KMS-11 (cell line): ENCODE results near the gene IVD.

Source experiments
- H2AFZ ChIP-seq: fragments of 200-600 bp; sonication (generic); 2 replicates; pipeline ENCODE4 v1.6.1; 2016; ENCODE audit warnings: antibody characterized with exemption, mixed run types, low read depth
- H3K27ac ChIP-seq: fragments of 200-600 bp; sonication (generic); 2 replicates; pipeline ENCODE4 v1.6.1; 2016; ENCODE audit warnings: mild to moderate bottlenecking, mixed run types
- H3K27me3 ChIP-seq: fragments of 200-600 bp; sonication (generic); 2 replicates; pipeline ENCODE4 v1.6.1; 2017; ENCODE audit warnings: mild to moderate bottlenecking, low read depth, mixed run types, moderate library complexity; ENCODE audit not compliant: insufficient read depth
- H3K36me3 ChIP-seq: fragments of 200-600 bp; sonication (generic); 2 replicates; pipeline ENCODE4 v1.6.1; 2017; ENCODE audit warnings: mild to moderate bottlenecking, mixed run types; ENCODE audit not compliant: insufficient read depth
- H3K4me1 ChIP-seq: fragments of 200-600 bp; sonication (generic); 2 replicates; pipeline ENCODE4 v1.6.1; 2016; ENCODE audit warnings: mild to moderate bottlenecking, low read depth, mixed run types; ENCODE audit not compliant: poor library complexity, severe bottlenecking
- H3K4me2 ChIP-seq: fragments of 200-600 bp; sonication (generic); 2 replicates; pipeline ENCODE4 v1.7.0; 2016; ENCODE audit warnings: mild to moderate bottlenecking, mixed run types
- H3K4me3 ChIP-seq: fragments of 200-600 bp; sonication (generic); IDR thresholded peaks from 2 replicates; pipeline ENCODE4 v1.6.1; 2017; ENCODE audit warnings: low read depth, low read length, mixed read lengths; ENCODE audit not compliant: insufficient read depth
- H3K79me2 ChIP-seq: fragments of 200-600 bp; sonication (generic); 2 replicates; pipeline ENCODE4 v1.6.1; 2016; ENCODE audit warnings: low read depth, mixed run types; ENCODE audit not compliant: insufficient read depth
- H3K9ac ChIP-seq: fragments of 200-600 bp; sonication (generic); 2 replicates; pipeline ENCODE4 v1.6.1; 2016; ENCODE audit warnings: mild to moderate bottlenecking, mixed run types
- H4K20me1 ChIP-seq: fragments of 200-600 bp; sonication (generic); 2 replicates; pipeline ENCODE4 v1.6.1; 2016; ENCODE audit warnings: mild to moderate bottlenecking, mixed run types; ENCODE audit not compliant: insufficient read depth
- TF ChIP-seq, protein P1 (sequence below): fragments of 200-600 bp; sonication (generic); conservative IDR thresholded peaks from 2 replicates; pipeline ENCODE4 v1.6.1; 2017; ENCODE audit warnings: low read depth, mild to moderate bottlenecking, antibody characterized with exemption, low read length, moderate library complexity, mixed read lengths

The IVD gene

DNA sequence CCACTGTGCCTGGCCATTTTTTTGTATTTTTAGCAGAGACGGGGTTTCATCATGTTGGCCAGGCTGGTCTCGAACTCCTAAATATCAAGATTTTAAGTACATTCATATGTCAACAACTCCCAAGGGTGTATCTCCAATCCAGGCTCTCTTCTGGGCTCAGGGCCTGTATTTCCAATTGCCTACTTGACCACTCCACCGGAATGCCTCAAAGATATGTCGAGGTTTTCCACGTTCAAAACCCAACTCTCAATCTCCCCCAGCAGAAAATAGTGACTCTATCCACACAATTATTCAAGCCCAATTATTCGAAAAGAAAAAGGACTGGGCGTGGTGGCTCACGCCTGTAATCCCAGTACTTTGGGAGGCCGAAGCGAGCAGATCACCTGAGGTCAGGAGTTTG, 25.0 kb upstream of the IVD start:
- no peak overlapping the region for H3K9ac ChIP-seq
- peaks cover 22% of the 10 kb centered on the region for H3K79me2 ChIP-seq
- no peaks in the 10 kb centered on the region for H4K20me1 ChIP-seq
- H3K27ac ChIP-seq, result no peak overlapping the region
- H3K4me1 ChIP-seq, result peaks cover 20% of the 10 kb centered on the region
- H3K36me3 ChIP-seq, result no peaks in the 10 kb centered on the region
- H3K4me3 ChIP-seq, result no peak overlapping the region
- no peak overlapping the region for H2AFZ ChIP-seq
- TF ChIP-seq, protein P1, sequence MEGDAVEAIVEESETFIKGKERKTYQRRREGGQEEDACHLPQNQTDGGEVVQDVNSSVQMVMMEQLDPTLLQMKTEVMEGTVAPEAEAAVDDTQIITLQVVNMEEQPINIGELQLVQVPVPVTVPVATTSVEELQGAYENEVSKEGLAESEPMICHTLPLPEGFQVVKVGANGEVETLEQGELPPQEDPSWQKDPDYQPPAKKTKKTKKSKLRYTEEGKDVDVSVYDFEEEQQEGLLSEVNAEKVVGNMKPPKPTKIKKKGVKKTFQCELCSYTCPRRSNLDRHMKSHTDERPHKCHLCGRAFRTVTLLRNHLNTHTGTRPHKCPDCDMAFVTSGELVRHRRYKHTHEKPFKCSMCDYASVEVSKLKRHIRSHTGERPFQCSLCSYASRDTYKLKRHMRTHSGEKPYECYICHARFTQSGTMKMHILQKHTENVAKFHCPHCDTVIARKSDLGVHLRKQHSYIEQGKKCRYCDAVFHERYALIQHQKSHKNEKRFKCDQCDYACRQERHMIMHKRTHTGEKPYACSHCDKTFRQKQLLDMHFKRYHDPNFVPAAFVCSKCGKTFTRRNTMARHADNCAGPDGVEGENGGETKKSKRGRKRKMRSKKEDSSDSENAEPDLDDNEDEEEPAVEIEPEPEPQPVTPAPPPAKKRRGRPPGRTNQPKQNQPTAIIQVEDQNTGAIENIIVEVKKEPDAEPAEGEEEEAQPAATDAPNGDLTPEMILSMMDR, result no peak
- no peak overlapping the region for H3K4me2 ChIP-seq
- no peaks in the 10 kb centered on the region for H3K27me3 ChIP-seq

DNA sequence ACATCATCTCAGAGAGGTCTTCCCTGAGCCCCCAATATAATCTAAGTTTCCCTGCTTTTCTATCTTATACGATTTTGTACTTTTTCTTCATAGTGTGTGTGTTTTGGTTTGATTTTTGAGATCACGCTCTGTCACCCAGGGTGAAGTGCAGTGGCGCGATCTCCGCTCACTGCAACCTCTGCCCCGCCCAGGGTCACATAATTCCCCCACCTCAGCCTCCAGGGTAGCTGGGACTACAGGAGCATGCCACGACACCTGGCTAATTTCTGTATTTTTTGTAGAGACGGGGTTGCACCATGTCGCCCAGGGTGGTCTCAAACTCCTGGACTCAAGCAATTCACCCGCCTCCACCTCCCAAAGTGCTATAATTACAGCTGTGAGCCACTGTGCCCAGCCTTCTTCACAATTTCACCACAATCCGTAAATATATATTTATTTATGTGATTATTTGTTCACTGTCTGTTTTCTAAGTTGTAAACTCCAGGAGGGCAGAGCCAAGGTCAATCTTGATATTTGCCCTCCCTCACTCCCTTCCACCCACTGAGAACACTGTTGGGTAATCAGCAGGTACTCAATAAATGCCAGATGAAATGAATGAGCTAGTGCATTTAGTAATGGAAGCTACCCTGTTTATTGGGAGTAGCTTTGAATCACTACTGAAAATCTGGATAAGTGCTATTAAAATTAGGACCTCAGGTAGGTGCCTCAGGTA, 23.6 kb upstream of the IVD start:
- no peak overlapping the region for H3K27ac ChIP-seq
- peak overlapping the region; percentile 27; the same call in 1 of the 2 replicates for H3K4me2 ChIP-seq
- H3K79me2 ChIP-seq, result peaks cover 22% of the 10 kb centered on the region
- H3K4me3 ChIP-seq, result no peak overlapping the region
- H3K27me3 ChIP-seq, result no peaks in the 10 kb centered on the region
- H4K20me1 ChIP-seq, result no peaks in the 10 kb centered on the region
- H3K4me1 ChIP-seq, result peaks cover 20% of the 10 kb centered on the region
- no peak overlapping the region for H3K9ac ChIP-seq
- H3K36me3 ChIP-seq, result no peaks in the 10 kb centered on the region
- H2AFZ ChIP-seq, result peak overlapping the region; percentile 80
- TF ChIP-seq, protein P1, result no peak

DNA sequence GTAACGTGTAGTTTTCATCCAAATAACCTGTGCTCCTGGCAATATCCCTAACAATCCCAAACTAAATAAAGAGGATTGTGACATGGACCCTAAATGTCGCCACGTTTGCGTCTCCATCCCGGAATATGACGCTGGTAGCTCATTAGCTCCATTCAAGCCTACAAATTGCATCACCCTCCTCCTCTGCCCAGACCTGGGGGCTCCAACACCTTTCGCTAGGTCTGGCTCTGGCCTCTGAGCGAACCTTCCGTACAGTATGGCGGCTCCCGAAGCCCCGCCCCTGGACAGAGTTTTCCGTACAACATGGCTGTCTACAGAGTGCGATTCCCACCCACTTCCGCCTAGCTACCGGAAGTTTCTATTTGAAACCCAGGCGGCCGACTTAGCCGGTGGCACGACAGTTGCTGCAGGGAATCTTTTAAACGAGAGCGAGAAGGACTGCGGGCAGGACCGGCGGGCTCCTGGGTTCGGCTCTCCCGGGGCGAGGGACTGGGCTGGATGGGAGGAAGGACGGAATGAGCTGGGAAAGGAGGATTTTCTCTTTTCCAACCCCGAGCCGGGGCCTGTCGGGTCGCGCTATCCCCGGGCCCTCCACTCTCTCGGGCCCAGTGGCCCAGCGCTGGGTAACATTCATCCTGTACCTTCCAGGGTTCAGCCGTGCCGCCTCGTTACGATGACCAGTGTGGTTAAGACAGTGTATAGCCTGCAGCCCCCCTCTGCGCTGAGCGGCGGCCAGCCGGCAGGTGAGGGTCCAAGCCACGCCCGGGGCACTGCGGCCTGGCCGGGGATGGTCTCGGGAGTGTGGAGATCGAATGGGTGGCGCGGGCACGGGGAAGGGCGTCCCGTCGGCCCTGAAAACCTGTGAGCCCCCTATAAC, 22.8 kb upstream of the IVD start, which contains the start of gene KNSTRN:
Gene KNSTRN, plus strand, starts transcription at position 142 of the 877 bp plus-strand sequence. Its CDS starts 115 bp downstream, at position 257.
- H3K4me2 ChIP-seq, result peak within 1 kb of the TSS; percentile 96
- no peaks in the 10 kb centered on the region for H4K20me1 ChIP-seq
- no peaks in the 10 kb centered on the region for H3K27me3 ChIP-seq
- peak within 1 kb of the TSS; percentile 80 for H2AFZ ChIP-seq
- H3K27ac ChIP-seq, result 0 out of 2 replicates have a peak within 1 kb of the TSS, but pooled peaks have one; percentile 21
- H3K79me2 ChIP-seq, result peaks cover 22% of the 10 kb centered on the region
- no peaks in the 10 kb centered on the region for H3K36me3 ChIP-seq
- peak within 1 kb of the TSS; percentile 71 for H3K9ac ChIP-seq
- TF ChIP-seq, protein P1, result no peak
- peak within 1 kb of the TSS; percentile 71 for H3K4me3 ChIP-seq
- peaks cover 20% of the 10 kb centered on the region for H3K4me1 ChIP-seq

DNA sequence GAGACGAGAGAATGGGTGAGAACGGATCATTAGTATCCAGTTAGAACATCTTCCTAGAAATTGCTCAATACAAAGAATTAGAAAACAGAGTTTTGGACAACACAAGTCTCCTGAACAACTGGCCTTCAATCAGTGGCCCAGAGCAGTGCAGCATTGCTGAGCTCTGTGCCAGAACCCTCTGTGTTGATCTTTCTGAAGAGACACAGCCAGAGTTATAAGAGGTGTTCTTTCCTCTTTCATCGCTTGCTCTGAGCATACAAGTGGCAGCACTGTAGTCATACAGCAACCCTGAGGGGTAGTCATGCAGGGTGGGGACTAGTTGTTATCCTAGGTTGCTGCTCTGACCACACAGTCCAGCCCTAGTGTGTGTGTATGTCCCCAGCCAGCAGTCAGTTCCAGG, 19.1 kb upstream of the IVD start:
- no peak overlapping the region for H3K4me2 ChIP-seq
- no peak overlapping the region for H2AFZ ChIP-seq
- no peak overlapping the region for H3K4me3 ChIP-seq
- no peak overlapping the region for H3K9ac ChIP-seq
- no peak overlapping the region for H3K27ac ChIP-seq
- H3K4me1 ChIP-seq, result peaks cover 20% of the 10 kb centered on the region
- TF ChIP-seq, protein P1, result no peak
- H3K79me2 ChIP-seq, result peaks cover 22% of the 10 kb centered on the region
- no peaks in the 10 kb centered on the region for H3K27me3 ChIP-seq
- no peaks in the 10 kb centered on the region for H4K20me1 ChIP-seq
- no peaks in the 10 kb centered on the region for H3K36me3 ChIP-seq
